Activated naive CD8-positive, alpha-beta T cell treated with anti-CD3 and anti-CD28 coated beads, Interleukin-2, amount 10 ng/mL, durations not matched to agents 7 days and 5 days (primary cell): ENCODE data around the gene SLC25A28. TPM values are rescaled to one million over a fixed set of nuclear protein-coding genes. Genes with fewer than 3 reads are reported as not detected.
"Not testable (repeated sequence)": the region's sequence is repeated elsewhere in the genome, so short reads cannot be mapped to it uniquely, and the experiment has no call there.

Experiments
- ATAC-seq: fragments of 150-1000 bp; cut with Tn5 transposase; one replicate; pipeline ENCODE4 v1.10.0; 2021; ENCODE audit warnings: low read depth, moderate library complexity
- POLR2A ChIA-PET: fragments of 350-600 bp; sonication (Branson Sonifier 250); formaldehyde crosslinking; loops from one replicate; lab custom pipeline; 2021; ENCODE audit warnings: antibody characterized with exemption; lab: Charles Lee
- DNase-seq: peaks from one replicate; pipeline ENCODE4 v3.0.0; 2021
- H3K27ac Mint-ChIP-seq: one replicate; pipeline ENCODE4 v1.8.0; 2022; ENCODE audit warnings: mild to moderate bottlenecking, mixed read lengths
- H3K27me3 Mint-ChIP-seq: one replicate; pipeline ENCODE4 v1.8.0; 2022; ENCODE audit warnings: mild to moderate bottlenecking, moderate library complexity, mixed read lengths
- H3K36me3 Mint-ChIP-seq: one replicate; pipeline ENCODE4 v1.8.0; 2021; ENCODE audit warnings: mild to moderate bottlenecking, mixed read lengths
- H3K4me1 Mint-ChIP-seq: one replicate; pipeline ENCODE4 v1.8.0; 2021; ENCODE audit warnings: mixed read lengths
- H3K4me3 Mint-ChIP-seq: one replicate; pipeline ENCODE4 v1.8.0; 2022; ENCODE audit warnings: mild to moderate bottlenecking, moderate library complexity, mixed read lengths
- H3K9me3 Mint-ChIP-seq: one replicate; pipeline ENCODE4 v1.8.0; 2021; ENCODE audit warnings: mixed read lengths
- total RNA-seq, 2 experiments: library from RNA; stranded (reverse); gene quantifications; one replicate each; pipeline ENCODE4 v1.2.3, GENCODE V29; 2021

The SLC25A28 gene
- total RNA-seq, 2 experiments from 2014 or later = 77.2 to 84.7 TPM

- no peak for DNase-seq
- no peak for ATAC-seq
- Mint-ChIP-seq H3K27me3 (peaks cover 33% of the 10 kb centered on the region), H3K4me3 (no peak overlapping the region), H3K4me1 (no peaks in the 10 kb centered on the region), H3K27ac (no peak overlapping the region), H3K36me3 (no peaks in the 10 kb centered on the region), H3K9me3 (no peaks in the 10 kb centered on the region)
- POLR2A ChIA-PET = no interaction called here
Observed at GRCh38 chr10:99652800-99653390, 32.7 kb upstream of the SLC25A28 start.

GRCh38 chr10:99648717-99649116 lies 28.5 kb upstream of the SLC25A28 start:
- ATAC-seq (no peak), DNase-seq (no peak)
- Mint-ChIP-seq H3K36me3 (no peaks in the 10 kb centered on the region), H3K27me3 (peaks cover 34% of the 10 kb centered on the region), H3K4me1 (no peaks in the 10 kb centered on the region), H3K4me3 (no peak overlapping the region), H3K27ac (no peak overlapping the region), H3K9me3 (peaks cover 2% of the 10 kb centered on the region)
- POLR2A ChIA-PET = no interaction called here

GRCh38 chr10:99647601-99648151 lies 27.4 kb upstream of the SLC25A28 start:
- no peak overlapping the region for H3K27ac Mint-ChIP-seq
- H3K4me3 Mint-ChIP-seq = no peak overlapping the region
- peaks cover 32% of the 10 kb centered on the region for H3K27me3 Mint-ChIP-seq
- H3K4me1 Mint-ChIP-seq = no peaks in the 10 kb centered on the region
- no peak for DNase-seq
- POLR2A ChIA-PET = interaction anchor here (0.7 kb wide), 2 partner anchors 22 to 29 kb away, joined by 3 to 6 read pairs; no protein-coding TSS in a partner anchor
- H3K36me3 Mint-ChIP-seq = no peaks in the 10 kb centered on the region
- ATAC-seq = no peak
- H3K9me3 Mint-ChIP-seq = peaks cover 2% of the 10 kb centered on the region

GRCh38 chr10:99633832-99634231 lies 13.6 kb upstream of the SLC25A28 start:
- POLR2A ChIA-PET = no interaction called here
- Mint-ChIP-seq H3K4me1 (no peaks in the 10 kb centered on the region), H3K9me3 (no peaks in the 10 kb centered on the region), H3K4me3 (no peak overlapping the region), H3K27ac (no peak overlapping the region), H3K36me3 (no peaks in the 10 kb centered on the region), H3K27me3 (peaks cover 44% of the 10 kb centered on the region)
- DNase-seq (no peak), ATAC-seq (no peak)

DNA sequence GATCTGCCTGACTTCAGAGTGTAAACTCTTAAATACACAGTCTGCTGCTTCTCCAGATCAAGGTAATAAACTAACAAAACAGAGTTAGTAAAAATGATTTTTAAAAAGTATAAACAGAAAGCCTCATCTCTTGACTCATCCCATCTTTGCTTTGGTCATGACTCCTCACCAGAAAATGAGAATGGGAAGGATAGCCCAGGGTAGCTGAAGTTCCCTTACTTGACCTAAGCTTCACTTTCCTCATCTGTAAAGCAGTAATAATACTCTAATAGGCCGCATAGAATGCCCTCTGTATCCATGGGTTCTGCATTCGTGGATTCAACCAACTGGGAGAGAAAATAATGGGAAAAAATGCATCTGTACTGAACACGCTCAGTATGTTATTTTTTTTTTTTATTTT lies 11.3 kb upstream of the SLC25A28 start:
- H3K4me1 Mint-ChIP-seq = no peaks in the 10 kb centered on the region
- H3K36me3 Mint-ChIP-seq = no peaks in the 10 kb centered on the region

GRCh38 chr10:99630991-99631390 lies 10.8 kb upstream of the SLC25A28 start:
- H3K36me3 Mint-ChIP-seq = no peaks in the 10 kb centered on the region
- ATAC-seq (no peak), DNase-seq (no peak)
- POLR2A ChIA-PET = no interaction called here
- H3K27ac Mint-ChIP-seq = no peak overlapping the region
- H3K27me3 Mint-ChIP-seq = peaks cover 39% of the 10 kb centered on the region
- no peak overlapping the region for H3K4me3 Mint-ChIP-seq
- H3K9me3 Mint-ChIP-seq = no peaks in the 10 kb centered on the region
- no peaks in the 10 kb centered on the region for H3K4me1 Mint-ChIP-seq

More for the DNA sequence above, 11.3 kb upstream of the SLC25A28 start:
- ATAC-seq = no peak
- POLR2A ChIA-PET = no interaction called here
- Mint-ChIP-seq H3K9me3 (no peaks in the 10 kb centered on the region), H3K4me3 (no peak overlapping the region), H3K27ac (no peak overlapping the region), H3K27me3 (peaks cover 40% of the 10 kb centered on the region)
- DNase-seq = no peak

DNA sequence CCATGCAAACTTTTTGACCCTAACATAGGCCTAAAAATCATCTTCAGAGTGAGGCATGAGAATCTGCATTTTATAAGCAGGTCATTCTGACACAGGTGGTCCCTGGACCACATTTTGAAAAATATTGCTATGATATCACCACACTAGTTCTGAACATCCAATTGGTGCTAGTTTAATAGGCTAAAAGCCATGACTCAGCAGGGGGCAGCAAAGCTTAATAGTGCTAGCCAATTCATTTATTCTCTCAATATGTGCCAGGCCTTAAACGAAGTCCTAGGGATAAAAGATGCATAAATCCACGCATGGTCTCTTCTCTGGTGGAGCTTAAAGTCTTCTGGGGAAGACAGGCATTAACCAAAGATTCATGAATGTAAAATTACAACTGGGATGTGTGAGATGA lies 10.2 kb upstream of the SLC25A28 start:
- no peaks in the 10 kb centered on the region for H3K36me3 Mint-ChIP-seq
- no peaks in the 10 kb centered on the region for H3K9me3 Mint-ChIP-seq
- no peaks in the 10 kb centered on the region for H3K4me1 Mint-ChIP-seq
- POLR2A ChIA-PET = no interaction called here
- no peak for ATAC-seq
- no peak for DNase-seq
- no peak overlapping the region for H3K27ac Mint-ChIP-seq
- H3K4me3 Mint-ChIP-seq = no peak overlapping the region
- H3K27me3 Mint-ChIP-seq = peaks cover 40% of the 10 kb centered on the region

DNA sequence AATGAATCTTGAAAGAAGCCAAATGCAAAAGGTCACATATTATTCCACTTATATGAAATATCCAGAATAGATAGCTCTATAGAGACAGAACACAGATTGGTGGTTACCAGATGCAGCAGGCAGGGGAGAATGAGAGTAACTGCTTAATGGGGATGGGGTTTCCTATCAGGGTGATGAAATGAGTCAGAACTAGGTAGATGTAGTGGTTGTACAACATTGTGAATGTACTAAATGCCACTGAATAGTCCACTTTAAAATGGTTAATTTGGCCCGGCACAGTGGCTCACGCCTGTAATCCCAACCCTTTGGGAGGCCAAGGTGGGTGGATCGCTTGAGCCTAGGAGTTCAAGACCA lies 9.4 kb upstream of the SLC25A28 start:
- DNase-seq (no peak), ATAC-seq (no peak)
- Mint-ChIP-seq H3K9me3 (no peaks in the 10 kb centered on the region), H3K4me1 (no peaks in the 10 kb centered on the region), H3K27ac (no peak overlapping the region), H3K36me3 (no peaks in the 10 kb centered on the region), H3K4me3 (no peak overlapping the region), H3K27me3 (peaks cover 35% of the 10 kb centered on the region)
- POLR2A ChIA-PET = no interaction called here

- no peaks in the 10 kb centered on the region for H3K4me1 Mint-ChIP-seq
- POLR2A ChIA-PET = no interaction called here
- ATAC-seq (no peak), DNase-seq (no peak)
- peaks cover 31% of the 10 kb centered on the region for H3K27me3 Mint-ChIP-seq
- no peaks in the 10 kb centered on the region for H3K36me3 Mint-ChIP-seq
- no peaks in the 10 kb centered on the region for H3K9me3 Mint-ChIP-seq
- no peak overlapping the region for H3K4me3 Mint-ChIP-seq
- no peak overlapping the region for H3K27ac Mint-ChIP-seq
Observed at GRCh38 chr10:99628923-99629624, 8.8 kb upstream of the SLC25A28 start.

GRCh38 chr10:99625124-99625523 lies 4.9 kb upstream of the SLC25A28 start:
- not testable (repeated sequence) for H3K27ac Mint-ChIP-seq, H3K4me3 Mint-ChIP-seq

GRCh38 chr10:99623919-99624318 lies 3.7 kb upstream of the SLC25A28 start:
- H3K4me1 Mint-ChIP-seq = peaks cover 13% of the 10 kb centered on the region

More at GRCh38 chr10:99625124-99625523, 4.9 kb upstream of the SLC25A28 start:
- DNase-seq, H3K36me3 Mint-ChIP-seq, ATAC-seq, H3K9me3 Mint-ChIP-seq: not testable (repeated sequence)
- Mint-ChIP-seq H3K27me3 (peaks cover 21% of the 10 kb centered on the region), H3K4me1 (peaks cover 11% of the 10 kb centered on the region)
- POLR2A ChIA-PET = interaction anchor here (0.6 kb wide), 1 partner anchor 22 kb away, joined by 6 read pairs; no protein-coding TSS in a partner anchor

GRCh38 chr10:99621454-99622251 lies 1.4 kb upstream of the SLC25A28 start:
- no peaks in the 10 kb centered on the region for H3K9me3 Mint-ChIP-seq
- ATAC-seq = no peak
- H3K4me1 Mint-ChIP-seq = peaks cover 29% of the 10 kb centered on the region
- H3K36me3 Mint-ChIP-seq = peaks cover 11% of the 10 kb centered on the region
- POLR2A ChIA-PET = interaction anchor here (1.3 to 3.9 kb wide), 4 partner anchors 38 to 191 kb away, joined by 3 to 22 read pairs (median 15); partner anchors contain the start of genes COX15, CUTC, ENTPD7 and GOT1
- H3K27ac Mint-ChIP-seq = peak overlapping the region; percentile 96
- H3K27me3 Mint-ChIP-seq = peaks cover 12% of the 10 kb centered on the region
- peak overlapping the region; percentile 93 for H3K4me3 Mint-ChIP-seq
- no peak for DNase-seq

More at GRCh38 chr10:99623919-99624318, 3.7 kb upstream of the SLC25A28 start:
- DNase-seq = no peak
- Mint-ChIP-seq H3K4me3 (no peak overlapping the region), H3K36me3 (peaks cover 5% of the 10 kb centered on the region), H3K9me3 (no peaks in the 10 kb centered on the region), H3K27me3 (peaks cover 17% of the 10 kb centered on the region), H3K27ac (no peak overlapping the region)
- POLR2A ChIA-PET = no interaction called here
- no peak for ATAC-seq
